ENCODE results near the gene TMEM123.
"Not testable (repeated sequence)": the region's sequence is repeated elsewhere in the genome, so short reads cannot be mapped to it uniquely, and the experiment has no call there.

Gene TMEM123

GRCh38 chr11:102448869-102449224 lies 3.7 kb downstream of the TMEM123 start:
- Histone ChIP-seq H3K9ac (ENCODE audit: low read length in 2 of 2) (no peak overlapping the region), H3K4me1 (ENCODE audit: control insufficient read depth, insufficient read depth, low read length) (peaks cover 6% of the 10 kb centered on the region), H3K4me3 (ENCODE audit: low read length in 2 of 2) (no peak overlapping the region), H3K27ac (ENCODE audit: low read length) (no peak overlapping the region), H3K9me3 (ENCODE audit: control insufficient read depth in 2 of 2, low read length in 2 of 2) (no peaks in the 10 kb centered on the region), H3K36me3 (ENCODE audit: control insufficient read depth in 2 of 2, insufficient read depth in 2 of 2, low read length in 2 of 2) (peaks cover 0 to 11% of the 10 kb centered on the region in 2 donors), H3K27me3 (ENCODE audit: control insufficient read depth in 1 of 2, insufficient read depth in 2 of 2, low read length in 2 of 2) (no peaks in the 10 kb centered on the region)

- H3K27ac ChIP-seq (ENCODE audit: low read length): no peak overlapping the region
- no peak overlapping the region for H3K9ac ChIP-seq (ENCODE audit: low read length in 2 of 2)
- no peaks in the 10 kb centered on the region for H3K4me1 ChIP-seq (ENCODE audit: control insufficient read depth, insufficient read depth, low read length)
Observed at GRCh38 chr11:102447941-102448868, 4.4 kb downstream of the TMEM123 start.

GRCh38 chr11:102447193-102447592 lies 5.4 kb downstream of the TMEM123 start:
- H3K4me3 ChIP-seq (ENCODE audit: low read length in 2 of 2): no peak overlapping the region
- H3K9me3 ChIP-seq (ENCODE audit: control insufficient read depth in 2 of 2, low read length in 2 of 2): no peaks in the 10 kb centered on the region
- no peaks in the 10 kb centered on the region for H3K4me1 ChIP-seq (ENCODE audit: control insufficient read depth, insufficient read depth, low read length)
- H3K27ac ChIP-seq (ENCODE audit: low read length): no peak overlapping the region
- H3K27me3 ChIP-seq (ENCODE audit: control insufficient read depth in 1 of 2, insufficient read depth in 2 of 2, low read length in 2 of 2): no peaks in the 10 kb centered on the region
- no peak overlapping the region for H3K9ac ChIP-seq (ENCODE audit: low read length in 2 of 2)
- H3K36me3 ChIP-seq (ENCODE audit: control insufficient read depth in 2 of 2, insufficient read depth in 2 of 2, low read length in 2 of 2): peaks cover 0 to 11% of the 10 kb centered on the region in 2 donors

More at GRCh38 chr11:102447941-102448868, 4.4 kb downstream of the TMEM123 start:
- H3K9me3 ChIP-seq (ENCODE audit: control insufficient read depth in 2 of 2, low read length in 2 of 2): no peaks in the 10 kb centered on the region
- H3K4me3 ChIP-seq (ENCODE audit: low read length in 2 of 2): no peak overlapping the region
- H3K36me3 ChIP-seq (ENCODE audit: control insufficient read depth in 2 of 2, insufficient read depth in 2 of 2, low read length in 2 of 2): peaks cover 0 to 11% of the 10 kb centered on the region in 2 donors
- no peaks in the 10 kb centered on the region for H3K27me3 ChIP-seq (ENCODE audit: control insufficient read depth in 1 of 2, insufficient read depth in 2 of 2, low read length in 2 of 2)

- no peaks in the 10 kb centered on the region for H3K4me1 ChIP-seq (ENCODE audit: control insufficient read depth, insufficient read depth, low read length)
- H3K9ac ChIP-seq (ENCODE audit: low read length in 2 of 2): no peak overlapping the region
- H3K27ac ChIP-seq (ENCODE audit: low read length): no peak overlapping the region
- no peaks in the 10 kb centered on the region for H3K9me3 ChIP-seq (ENCODE audit: control insufficient read depth in 2 of 2, low read length in 2 of 2)
- H3K4me3 ChIP-seq (ENCODE audit: low read length in 2 of 2): no peak overlapping the region
- peaks cover 0 to 11% of the 10 kb centered on the region in 2 donors for H3K36me3 ChIP-seq (ENCODE audit: control insufficient read depth in 2 of 2, insufficient read depth in 2 of 2, low read length in 2 of 2)
- no peaks in the 10 kb centered on the region for H3K27me3 ChIP-seq (ENCODE audit: control insufficient read depth in 1 of 2, insufficient read depth in 2 of 2, low read length in 2 of 2)
Observed at GRCh38 chr11:102446606-102447005, 6.0 kb downstream of the TMEM123 start.

DNA sequence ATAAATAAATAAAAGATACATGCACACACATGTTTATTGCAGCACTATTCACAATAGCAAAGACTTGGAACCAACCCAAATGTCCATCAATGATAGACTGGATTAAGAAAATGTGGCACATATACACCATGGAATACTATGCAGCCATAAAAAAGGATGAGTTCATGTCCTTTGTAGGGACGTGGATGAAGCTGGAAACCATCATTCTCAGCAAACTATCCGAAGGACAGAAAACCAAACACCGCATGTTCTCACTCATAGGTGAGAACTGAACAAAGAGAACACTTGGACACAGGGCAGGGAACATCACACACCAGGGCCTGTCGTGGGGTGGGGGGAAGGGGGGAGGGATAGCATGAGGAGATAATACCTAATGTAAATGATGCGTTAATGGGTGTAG lies 7.9 kb downstream of the TMEM123 start:
- H3K4me1 ChIP-seq (ENCODE audit: control insufficient read depth, insufficient read depth, low read length); H3K9me3 ChIP-seq (ENCODE audit: control insufficient read depth in 2 of 2, low read length in 2 of 2); H3K27me3 ChIP-seq (ENCODE audit: control insufficient read depth in 1 of 2, insufficient read depth in 2 of 2, low read length in 2 of 2); H3K27ac ChIP-seq (ENCODE audit: low read length); H3K9ac ChIP-seq (ENCODE audit: low read length in 2 of 2); H3K4me3 ChIP-seq (ENCODE audit: low read length in 2 of 2): not testable (repeated sequence)
- peaks cover 0 to 11% of the 10 kb centered on the region in 2 donors for H3K36me3 ChIP-seq (ENCODE audit: control insufficient read depth in 2 of 2, insufficient read depth in 2 of 2, low read length in 2 of 2)

DNA sequence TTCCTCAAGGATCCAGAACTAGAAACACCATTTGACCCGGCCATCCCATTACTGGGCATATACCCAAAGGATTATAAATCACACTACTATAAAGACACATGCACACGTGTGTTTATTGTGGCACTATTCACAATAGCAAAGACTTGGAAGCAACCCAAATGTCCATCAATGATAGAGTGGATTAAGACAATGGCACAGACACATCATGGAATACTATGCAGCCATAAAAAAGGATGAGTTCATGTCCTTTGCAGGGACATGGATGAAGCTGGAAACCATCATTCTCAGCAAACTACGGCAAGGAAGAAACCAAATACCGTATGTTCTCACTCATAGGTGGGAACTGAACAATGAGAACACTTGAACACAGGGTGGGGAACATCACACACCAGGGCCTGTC lies 8.4 kb downstream of the TMEM123 start:
- H3K9me3 ChIP-seq (ENCODE audit: control insufficient read depth in 2 of 2, low read length in 2 of 2); H3K27me3 ChIP-seq (ENCODE audit: control insufficient read depth in 1 of 2, insufficient read depth in 2 of 2, low read length in 2 of 2); H3K27ac ChIP-seq (ENCODE audit: low read length); H3K9ac ChIP-seq (ENCODE audit: low read length in 2 of 2); H3K4me3 ChIP-seq (ENCODE audit: low read length in 2 of 2); H3K4me1 ChIP-seq (ENCODE audit: control insufficient read depth, insufficient read depth, low read length): not testable (repeated sequence)
- H3K36me3 ChIP-seq (ENCODE audit: control insufficient read depth in 2 of 2, insufficient read depth in 2 of 2, low read length in 2 of 2): peaks cover 0 to 11% of the 10 kb centered on the region in 2 donors

DNA sequence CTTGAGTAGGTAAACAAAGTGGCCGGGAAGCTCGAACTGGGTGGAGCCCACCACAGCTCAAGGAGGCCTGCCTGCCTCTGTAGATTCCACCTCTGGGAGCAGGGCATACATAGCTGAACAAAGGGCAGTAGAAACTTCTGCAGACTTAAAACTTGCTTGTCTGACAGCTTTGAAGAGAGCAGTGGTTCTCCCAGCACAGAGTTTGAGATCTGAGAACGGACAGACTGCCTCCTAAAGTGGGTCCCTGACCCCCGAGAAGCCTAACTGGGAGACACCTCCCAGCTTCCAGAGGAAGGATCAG lies 13.6 kb downstream of the TMEM123 start:
- not testable (repeated sequence) for H3K4me3 ChIP-seq (ENCODE audit: low read length in 2 of 2); H3K4me1 ChIP-seq (ENCODE audit: control insufficient read depth, insufficient read depth, low read length); H3K9me3 ChIP-seq (ENCODE audit: control insufficient read depth in 2 of 2, low read length in 2 of 2); H3K36me3 ChIP-seq (ENCODE audit: control insufficient read depth in 2 of 2, insufficient read depth in 2 of 2, low read length in 2 of 2); H3K27ac ChIP-seq (ENCODE audit: low read length); H3K9ac ChIP-seq (ENCODE audit: low read length in 2 of 2); H3K27me3 ChIP-seq (ENCODE audit: control insufficient read depth in 1 of 2, insufficient read depth in 2 of 2, low read length in 2 of 2)

DNA sequence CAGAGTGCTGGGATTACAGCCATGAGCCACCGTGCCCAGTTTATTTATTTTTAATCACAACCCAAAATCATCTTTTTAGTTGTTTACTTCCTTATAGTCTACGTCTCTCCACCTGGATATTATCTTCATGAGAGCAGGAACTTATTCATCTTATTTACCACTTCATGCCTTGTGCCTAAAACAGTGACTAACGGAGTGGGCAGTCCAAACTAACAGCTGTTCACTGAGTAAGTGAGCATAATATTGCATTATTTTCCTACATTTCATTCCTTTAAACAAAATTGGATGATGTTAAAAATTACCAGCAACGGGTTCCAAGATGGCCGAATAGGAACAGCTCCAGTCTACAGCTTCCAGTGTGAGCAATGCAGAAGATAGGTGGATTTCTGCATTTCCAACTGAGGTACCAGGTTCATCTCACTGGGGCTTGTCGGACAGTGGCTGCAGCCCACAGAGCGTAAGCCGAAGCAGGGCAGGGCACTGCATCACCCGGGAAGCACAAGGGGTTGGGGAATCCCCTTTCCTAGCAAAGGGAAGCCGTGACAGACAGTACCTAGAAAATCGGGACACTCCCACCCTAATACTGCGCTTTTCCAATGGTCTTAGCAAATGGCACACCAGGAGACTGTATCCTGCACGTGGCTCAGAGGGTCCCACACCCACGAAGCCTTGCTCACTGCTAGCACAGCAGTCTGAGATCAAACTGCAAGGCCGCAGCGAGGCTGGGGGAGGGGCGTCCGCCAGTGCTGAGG lies 14.1 kb downstream of the TMEM123 start:
- Histone ChIP-seq H3K4me3 (ENCODE audit: low read length in 2 of 2) (no peak overlapping the region), H3K27me3 (ENCODE audit: control insufficient read depth in 1 of 2, insufficient read depth in 2 of 2, low read length in 2 of 2) (no peaks in the 10 kb centered on the region), H3K4me1 (ENCODE audit: control insufficient read depth, insufficient read depth, low read length) (no peaks in the 10 kb centered on the region), H3K36me3 (ENCODE audit: control insufficient read depth in 2 of 2, insufficient read depth in 2 of 2, low read length in 2 of 2) (no peaks in the 10 kb centered on the region), H3K9ac (ENCODE audit: low read length in 2 of 2) (no peak overlapping the region), H3K27ac (ENCODE audit: low read length) (no peak overlapping the region), H3K9me3 (ENCODE audit: control insufficient read depth in 2 of 2, low read length in 2 of 2) (no peaks in the 10 kb centered on the region)

- Histone ChIP-seq H3K27me3 (ENCODE audit: control insufficient read depth in 1 of 2, insufficient read depth in 2 of 2, low read length in 2 of 2) (no peaks in the 10 kb centered on the region), H3K9ac (ENCODE audit: low read length in 2 of 2) (no peak overlapping the region), H3K4me3 (ENCODE audit: low read length in 2 of 2) (no peak overlapping the region), H3K36me3 (ENCODE audit: control insufficient read depth in 2 of 2, insufficient read depth in 2 of 2, low read length in 2 of 2) (no peaks in the 10 kb centered on the region), H3K4me1 (ENCODE audit: control insufficient read depth, insufficient read depth, low read length) (no peaks in the 10 kb centered on the region), H3K27ac (ENCODE audit: low read length) (no peak overlapping the region), H3K9me3 (ENCODE audit: control insufficient read depth in 2 of 2, low read length in 2 of 2) (no peaks in the 10 kb centered on the region)
Observed at GRCh38 chr11:102437727-102438126, 14.8 kb downstream of the TMEM123 start.

DNA sequence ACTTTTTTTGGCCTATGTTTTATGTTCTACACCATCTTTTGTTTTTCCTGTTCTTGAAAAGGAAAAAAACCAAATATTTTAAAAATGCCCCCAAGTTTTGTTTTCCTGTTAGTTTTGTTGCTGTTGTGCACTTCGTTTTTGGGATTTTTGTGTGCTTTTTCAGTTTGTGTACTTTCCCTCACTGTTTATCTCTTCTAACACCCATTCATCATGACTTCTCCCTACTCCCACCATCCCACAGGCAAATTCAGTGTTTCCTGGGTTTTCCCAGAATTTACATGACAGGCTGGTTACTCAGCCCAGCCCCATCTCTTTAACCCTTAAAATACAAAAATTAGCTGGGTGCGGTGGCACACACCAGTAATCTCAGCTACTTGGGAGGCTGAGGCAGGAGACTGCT lies 15.6 kb downstream of the TMEM123 start:
- Histone ChIP-seq H3K9ac (ENCODE audit: low read length in 2 of 2) (no peak overlapping the region), H3K4me1 (ENCODE audit: control insufficient read depth, insufficient read depth, low read length) (no peaks in the 10 kb centered on the region), H3K27ac (ENCODE audit: low read length) (no peak overlapping the region), H3K4me3 (ENCODE audit: low read length in 2 of 2) (no peak overlapping the region), H3K9me3 (ENCODE audit: control insufficient read depth in 2 of 2, low read length in 2 of 2) (no peaks in the 10 kb centered on the region), H3K27me3 (ENCODE audit: control insufficient read depth in 1 of 2, insufficient read depth in 2 of 2, low read length in 2 of 2) (no peaks in the 10 kb centered on the region), H3K36me3 (ENCODE audit: control insufficient read depth in 2 of 2, insufficient read depth in 2 of 2, low read length in 2 of 2) (no peaks in the 10 kb centered on the region)

DNA sequence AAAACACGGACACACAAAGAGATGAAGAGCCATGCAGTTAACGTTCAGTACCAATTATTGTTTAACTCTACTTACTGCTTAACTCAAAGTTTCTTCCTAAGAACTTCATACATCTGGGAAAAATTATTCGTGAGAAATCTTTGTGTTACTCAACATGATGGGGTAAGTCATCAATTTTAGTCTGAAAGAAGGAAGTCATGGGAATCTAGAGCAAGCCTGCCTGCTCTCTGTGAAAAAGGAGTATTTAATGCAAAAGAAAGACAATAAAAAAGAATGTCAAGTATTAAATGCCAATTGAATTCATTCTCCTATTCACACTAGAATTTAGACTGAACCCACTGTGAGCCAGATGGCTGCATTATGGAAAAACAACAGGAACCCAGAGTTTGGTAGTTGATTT lies 16.0 kb downstream of the TMEM123 start:
- Histone ChIP-seq H3K9ac (ENCODE audit: low read length in 2 of 2) (no peak overlapping the region), H3K36me3 (ENCODE audit: control insufficient read depth in 2 of 2, insufficient read depth in 2 of 2, low read length in 2 of 2) (no peaks in the 10 kb centered on the region), H3K27ac (ENCODE audit: low read length) (no peak overlapping the region), H3K27me3 (ENCODE audit: control insufficient read depth in 1 of 2, insufficient read depth in 2 of 2, low read length in 2 of 2) (no peaks in the 10 kb centered on the region), H3K4me3 (ENCODE audit: low read length in 2 of 2) (no peak overlapping the region), H3K4me1 (ENCODE audit: control insufficient read depth, insufficient read depth, low read length) (no peaks in the 10 kb centered on the region), H3K9me3 (ENCODE audit: control insufficient read depth in 2 of 2, low read length in 2 of 2) (no peaks in the 10 kb centered on the region)

Data from stomach smooth muscle (tissue), 2 donors.